Measurements from ENCODE around the gene XRN2.

GRCh38 chr20:21391972-21392352 lies 88.8 kb downstream of the XRN2 start:
- TF ChIP-seq EZH2 (IDR thresholded peaks at IDR 0.05): peak; percentile 86
- TF ChIP-seq CTCF (IDR thresholded peaks at IDR 0.05): no peak
- peak; percentile 73 for TF ChIP-seq EZH2phosphoT487 (IDR thresholded peaks at IDR 0.05)
